ENCODE data around the gene SPRR5. TPM values are rescaled to one million over a fixed set of nuclear protein-coding genes. Genes with fewer than 3 reads are reported as not detected.

The SPRR5 gene
- polyA plus RNA-seq, 3 donors = not detected

DNA sequence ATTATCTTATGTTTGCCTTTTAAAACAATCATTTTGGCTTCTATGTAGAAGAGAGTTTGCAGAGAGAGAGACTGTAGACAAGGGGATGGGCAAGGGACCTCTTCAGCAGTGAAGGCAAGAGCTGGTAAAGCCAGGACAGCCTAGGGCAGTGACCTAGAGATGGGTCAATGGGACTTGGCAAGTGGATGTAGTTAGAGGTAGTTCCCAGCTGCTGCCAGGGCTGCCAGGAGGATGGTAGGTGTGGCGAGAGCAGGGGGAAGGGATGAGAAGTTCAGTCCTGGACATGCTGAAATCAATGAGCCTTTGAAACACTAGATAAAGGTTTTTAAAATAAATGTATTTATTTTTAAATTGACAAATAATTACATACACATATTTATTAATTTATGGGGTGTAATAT, 6.4 kb upstream of the SPRR5 start:
- WGBS, 3 donors = 92 to 100% (median 92%) methylated on average over 1 of the region's 1 CpG
- H3K27ac ChIP-seq (ENCODE audit: low read depth, low read length) = no peak overlapping the region

DNA sequence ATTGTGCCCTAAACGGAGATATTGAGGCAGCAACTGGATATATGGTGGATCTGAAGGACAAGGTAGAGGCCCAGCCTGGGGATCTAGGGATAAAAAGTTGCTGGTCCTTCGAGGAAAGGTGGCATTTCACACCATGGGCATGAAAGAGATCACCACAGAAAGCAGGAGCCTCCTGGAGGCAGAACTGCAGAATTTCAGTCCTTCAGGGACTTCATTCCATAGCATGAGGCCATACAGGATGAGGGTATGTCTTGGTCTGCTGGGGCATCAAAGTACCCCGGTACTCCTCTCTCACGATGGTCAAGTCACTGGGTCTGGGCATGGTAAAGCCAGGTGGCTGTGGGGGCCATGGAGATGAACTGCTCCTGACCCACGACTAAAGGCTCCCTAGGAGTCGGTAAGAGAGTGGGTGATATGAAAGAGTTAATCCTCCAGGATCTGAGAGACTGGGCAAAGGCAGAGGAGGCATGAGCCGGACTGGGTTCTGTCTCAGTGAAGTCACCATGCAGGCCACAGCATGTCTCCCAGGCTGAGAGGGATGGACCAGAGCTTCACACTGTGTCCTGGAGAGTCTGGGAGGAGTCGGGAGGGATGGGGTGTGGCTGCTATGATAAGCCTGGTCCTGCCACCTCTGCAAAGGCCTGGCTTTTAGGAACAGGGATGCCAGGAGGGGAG, 5.8 kb upstream of the SPRR5 start:
- no peak overlapping the region for H3K27ac ChIP-seq (ENCODE audit: low read depth, low read length)
- WGBS, 3 donors = 65 to 69% (median 69%) methylated on average over 8 of the region's 8 CpGs

DNA sequence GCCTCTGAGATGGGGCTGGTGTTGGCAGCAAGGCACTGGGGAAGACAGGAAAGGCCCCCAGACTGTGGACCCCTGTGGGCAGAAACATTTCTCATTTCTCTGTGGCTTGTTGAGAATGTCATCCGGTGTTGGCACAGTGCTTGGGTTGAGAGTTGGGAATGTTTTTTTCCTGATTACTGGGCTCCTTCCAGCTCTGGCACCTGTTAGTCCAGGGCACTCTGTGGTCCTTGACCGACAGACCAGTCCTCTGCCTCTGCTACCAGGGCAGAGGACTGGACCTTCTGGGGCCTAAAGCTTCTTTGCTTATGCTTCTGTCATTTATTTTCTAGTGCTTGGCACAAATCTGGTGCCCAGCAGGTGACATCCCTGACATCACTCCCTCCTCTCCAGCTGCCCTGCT, 4.8 kb upstream of the SPRR5 start:
- no peak overlapping the region for H3K27ac ChIP-seq (ENCODE audit: low read depth, low read length)
- 66 to 89% (median 88%) methylated on average over 2 of the region's 2 CpGs for WGBS, 3 donors

DNA sequence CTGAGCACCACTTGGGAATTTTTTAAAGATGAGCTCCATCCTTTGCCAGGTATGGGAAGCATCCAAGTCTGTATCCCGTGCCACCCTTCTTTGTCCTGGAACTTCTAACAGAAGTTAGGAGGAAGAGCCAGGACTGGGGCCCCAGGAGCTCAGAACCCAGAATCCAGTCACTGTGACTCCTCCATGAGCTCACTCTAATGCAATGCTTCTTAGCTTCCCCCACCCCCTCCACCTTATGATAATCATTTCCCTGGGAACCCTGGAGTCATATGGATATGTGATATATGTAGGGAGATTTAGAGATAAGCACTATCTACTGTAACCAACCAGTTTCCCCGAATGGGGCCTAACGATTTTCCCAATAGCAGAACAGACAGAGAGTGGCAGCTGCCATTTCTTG, 758 bp upstream of the SPRR5 start:
- no peak overlapping the region for H3K27ac ChIP-seq (ENCODE audit: low read depth, low read length)
- 53 to 77% (median 65%) methylated on average over 3 of the region's 3 CpGs for WGBS, 3 donors

DNA sequence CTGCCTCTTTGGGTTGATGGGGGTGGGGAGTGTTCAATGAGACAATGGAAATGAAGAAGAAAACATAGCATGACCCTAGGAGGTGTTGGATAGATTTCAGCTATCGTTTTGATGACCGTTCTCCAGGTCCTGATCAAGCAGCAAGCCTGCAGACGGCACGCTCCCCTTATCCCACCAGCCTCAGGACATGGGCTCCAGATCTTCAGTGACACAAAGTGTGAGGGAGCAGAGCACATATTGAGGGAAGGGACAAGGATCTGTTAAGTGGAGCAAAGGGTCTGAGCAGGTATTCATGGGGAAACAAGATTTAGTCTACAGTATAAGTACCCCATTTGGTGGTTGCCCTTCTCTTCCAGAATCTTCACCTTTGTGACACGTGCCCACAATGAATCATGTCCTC, 4.7 kb downstream of the SPRR5 start:
- no peak overlapping the region for H3K27ac ChIP-seq (ENCODE audit: low read depth, low read length)
- 79 to 84% (median 82%) methylated on average over 5 of the region's 5 CpGs for WGBS, 3 donors

DNA sequence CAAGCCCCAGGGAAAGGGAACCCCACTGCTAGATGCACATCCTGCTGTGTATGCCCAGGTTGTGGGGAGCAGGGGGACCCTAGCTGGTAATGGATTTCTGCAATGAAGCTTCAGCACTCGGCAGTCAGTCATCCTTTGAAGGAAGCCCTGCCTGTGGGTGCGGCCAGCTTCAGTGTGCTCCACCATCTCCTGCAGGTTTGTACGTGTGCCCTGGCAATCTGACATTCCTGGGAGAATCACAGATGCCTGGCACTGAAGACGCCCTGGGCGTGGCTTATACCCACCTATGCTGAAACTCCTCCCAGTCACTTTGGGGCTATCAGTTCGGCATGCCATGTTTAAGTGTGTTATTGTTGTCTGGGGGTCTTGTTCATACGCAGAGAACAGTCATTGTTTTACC, 6.8 kb downstream of the SPRR5 start:
- WGBS, 3 donors = 51 to 77% (median 76%) methylated on average over 7 of the region's 7 CpGs
- no peak overlapping the region for H3K27ac ChIP-seq (ENCODE audit: low read depth, low read length)

DNA sequence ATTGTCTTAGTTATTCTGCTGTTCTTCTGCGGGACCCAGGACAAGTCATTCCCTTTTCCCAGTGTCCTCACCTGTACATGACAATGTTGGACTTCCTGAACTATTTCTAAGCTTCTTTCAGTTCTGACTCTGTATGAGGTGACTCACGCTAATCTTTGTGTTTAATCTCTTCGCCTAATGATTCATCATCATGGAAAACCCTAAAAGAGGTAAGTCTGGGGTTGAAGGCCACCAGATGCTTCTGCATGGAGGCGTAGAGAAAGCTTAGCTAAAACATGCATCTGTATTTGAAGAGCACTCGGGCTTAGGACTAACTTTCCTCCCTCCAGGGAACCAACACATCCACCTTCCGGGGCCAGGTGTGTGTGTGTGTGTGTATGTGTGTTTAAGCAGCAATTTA, 7.4 kb downstream of the SPRR5 start:
- WGBS, 3 donors = 71 to 80% (median 80%) methylated on average over 6 of the region's 6 CpGs
- no peak overlapping the region for H3K27ac ChIP-seq (ENCODE audit: low read depth, low read length)

DNA sequence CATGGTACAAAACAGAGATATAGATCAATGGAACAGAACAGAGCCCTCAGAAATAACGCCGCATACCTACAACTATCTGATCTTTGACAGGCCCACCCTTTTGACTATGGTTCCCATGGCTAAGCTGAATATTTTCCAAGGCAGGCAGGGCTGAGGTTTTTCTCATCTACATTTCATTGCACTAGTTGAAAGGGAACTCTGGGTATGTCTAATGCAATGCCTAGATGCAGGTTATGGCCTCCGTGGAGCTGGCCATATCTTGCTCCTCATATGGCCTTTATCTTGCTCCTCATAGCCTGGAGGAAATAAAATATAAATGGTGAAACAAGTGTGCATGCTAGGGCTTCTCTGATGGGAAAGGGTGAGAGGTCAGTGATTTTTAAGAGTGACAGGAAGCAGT, 10.6 kb downstream of the SPRR5 start:
- 87 to 92% (median 88%) methylated on average over 3 of the region's 3 CpGs for WGBS, 3 donors
- H3K27ac ChIP-seq (ENCODE audit: low read depth, low read length) = no peak overlapping the region

DNA sequence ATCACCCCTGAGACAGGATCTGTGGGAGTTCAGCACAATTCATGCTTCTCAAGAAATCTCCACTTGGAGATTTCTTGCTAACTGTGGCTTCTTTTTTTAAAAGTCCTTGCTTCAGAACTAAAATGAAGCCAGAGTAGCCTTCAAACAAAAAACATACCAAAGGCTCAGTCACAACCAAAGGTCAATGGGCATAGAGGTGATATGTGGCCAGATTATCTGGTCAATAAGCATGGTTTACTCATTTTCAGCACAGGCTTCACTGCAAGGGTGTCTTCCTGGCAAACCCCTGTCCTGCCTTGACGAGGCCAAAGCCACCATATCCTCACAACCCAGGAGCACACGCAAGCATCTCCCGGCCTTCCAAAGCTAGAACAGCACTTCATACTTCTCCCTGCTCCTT, 12.3 kb downstream of the SPRR5 start:
- H3K27ac ChIP-seq (ENCODE audit: low read depth, low read length) = no peak overlapping the region
- 77 to 87% (median 84%) methylated on average over 3 of the region's 3 CpGs for WGBS, 3 donors

DNA sequence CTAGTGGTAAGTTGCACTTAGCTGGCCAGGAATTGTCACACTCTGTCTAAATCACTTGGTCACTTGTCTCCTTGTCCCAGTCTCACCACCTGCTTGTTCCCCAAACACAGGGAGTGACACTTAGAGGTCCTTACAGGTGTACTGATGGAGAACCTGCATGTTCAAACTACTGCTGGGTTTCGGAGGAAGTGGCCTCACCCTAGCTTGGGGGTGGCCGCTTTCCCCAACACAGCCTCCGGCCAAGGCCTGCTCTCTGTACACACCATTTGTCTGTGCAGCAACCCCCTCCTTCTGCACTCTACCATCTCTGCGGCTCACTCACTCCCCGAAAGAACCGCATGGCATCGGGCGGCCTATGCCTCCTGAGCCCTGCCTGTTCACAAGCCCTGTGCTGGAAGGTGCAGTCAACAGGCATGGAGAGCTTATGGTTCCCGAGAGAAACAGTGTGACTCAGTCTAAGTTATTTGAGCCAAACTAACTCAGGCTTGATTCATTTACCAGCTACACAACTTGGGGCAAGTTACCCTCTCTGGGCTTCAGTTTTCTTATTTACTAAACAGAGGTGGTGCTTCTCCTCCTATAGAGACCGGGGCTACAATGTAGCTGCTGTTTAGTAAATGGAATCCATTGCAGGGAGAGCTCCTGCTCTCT, 12.9 kb downstream of the SPRR5 start:
- H3K27ac ChIP-seq (ENCODE audit: low read depth, low read length) = no peak overlapping the region
- 89 to 92% (median 92%) methylated on average over 10 of the region's 10 CpGs for WGBS, 3 donors

DNA sequence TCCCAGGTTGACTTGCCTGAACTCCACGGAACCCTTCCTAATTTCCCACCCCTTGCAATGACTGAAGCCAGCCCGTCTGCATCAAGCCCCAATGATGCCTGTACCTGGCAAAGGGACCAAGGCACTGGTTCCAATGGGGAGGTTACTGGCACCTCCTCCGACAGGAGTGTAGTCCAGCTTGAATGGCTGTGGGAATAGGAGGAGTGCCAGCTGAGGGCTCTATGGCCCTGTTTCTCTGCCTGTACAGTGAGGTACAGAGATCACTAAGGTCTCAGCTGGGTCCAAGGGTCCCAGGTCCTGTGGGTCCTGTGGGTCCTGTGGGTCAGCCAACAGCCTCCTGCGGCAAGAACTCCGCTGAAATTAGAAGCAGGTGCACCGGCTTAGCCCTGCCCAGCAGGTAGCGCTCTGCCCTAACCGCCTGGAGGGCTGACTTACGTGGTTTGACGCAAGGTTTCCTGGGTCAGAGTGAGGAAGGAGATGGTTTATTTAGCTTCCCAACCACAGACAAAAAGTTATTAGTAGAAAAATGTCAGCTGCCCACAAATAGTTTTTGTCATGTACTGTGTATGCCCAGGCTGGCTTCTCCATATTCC, 13.5 kb downstream of the SPRR5 start:
- 43 to 71% (median 69%) methylated on average over 10 of the region's 10 CpGs for WGBS, 3 donors

DNA sequence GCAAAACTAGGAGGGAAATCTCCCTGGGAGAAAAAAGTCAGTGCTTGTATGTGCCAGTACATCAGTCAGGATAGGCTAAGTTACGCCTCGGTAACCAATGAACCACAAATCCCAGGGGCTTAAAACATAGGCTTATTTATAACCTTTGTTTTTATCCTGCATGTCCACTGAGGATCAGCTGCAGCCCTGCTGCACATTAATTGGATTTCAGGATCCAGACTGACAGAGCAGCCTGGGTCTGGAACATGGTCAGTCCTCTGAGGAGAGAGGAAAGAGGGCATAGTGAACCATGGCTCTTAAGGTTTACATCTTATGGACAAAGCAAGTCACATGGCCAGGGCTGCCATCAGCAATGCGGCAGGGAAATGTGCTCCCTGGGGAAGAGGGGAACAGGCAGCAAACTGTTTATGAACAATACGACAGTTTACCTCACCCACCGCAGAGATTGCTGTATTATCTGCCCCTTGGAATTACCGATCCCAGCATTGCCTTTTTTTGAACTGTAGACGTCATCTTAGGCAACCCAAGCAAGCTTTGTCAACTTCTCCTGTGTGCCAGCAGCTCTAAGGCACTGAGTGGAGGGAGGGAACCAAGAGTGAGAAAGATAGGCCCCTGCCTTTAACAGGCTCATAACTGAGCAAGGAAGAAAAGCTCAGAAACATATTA, 14.4 kb downstream of the SPRR5 start:
- no peak overlapping the region for H3K27ac ChIP-seq (ENCODE audit: low read depth, low read length)
- WGBS, 3 donors = 73 to 84% (median 82%) methylated on average over 7 of the region's 7 CpGs

More for the DNA sequence above, 13.5 kb downstream of the SPRR5 start:
- no peak overlapping the region for H3K27ac ChIP-seq (ENCODE audit: low read depth, low read length)

DNA sequence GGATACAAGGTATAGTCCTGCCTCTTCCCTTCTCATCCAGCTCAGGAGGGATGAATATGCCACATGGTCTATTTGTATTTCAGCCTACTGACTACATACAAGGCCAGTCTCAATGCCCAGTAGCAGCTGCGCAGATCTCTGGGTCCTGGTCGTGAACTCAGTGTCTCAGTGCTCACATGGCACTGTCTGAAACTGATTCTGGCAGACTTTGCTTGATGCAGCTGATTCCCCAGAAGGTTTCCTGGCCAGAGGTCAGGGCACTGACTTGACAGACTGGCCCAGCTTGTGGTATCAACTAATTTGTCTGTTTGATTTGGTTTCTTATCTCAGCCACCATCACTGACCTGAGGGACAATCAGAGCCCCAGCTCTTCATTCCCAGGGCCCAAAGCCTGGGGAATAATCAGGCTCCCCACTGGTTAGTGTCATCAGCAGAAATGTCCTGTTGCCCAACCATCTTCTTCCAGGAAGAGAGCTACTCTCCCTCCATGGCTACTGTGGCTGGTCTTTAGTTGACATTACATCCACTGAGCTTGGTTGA, 15.9 kb downstream of the SPRR5 start:
- H3K27ac ChIP-seq (ENCODE audit: low read depth, low read length) = no peak overlapping the region
- WGBS, 3 donors = 70 to 77% (median 76%) methylated on average over 2 of the region's 2 CpGs

DNA sequence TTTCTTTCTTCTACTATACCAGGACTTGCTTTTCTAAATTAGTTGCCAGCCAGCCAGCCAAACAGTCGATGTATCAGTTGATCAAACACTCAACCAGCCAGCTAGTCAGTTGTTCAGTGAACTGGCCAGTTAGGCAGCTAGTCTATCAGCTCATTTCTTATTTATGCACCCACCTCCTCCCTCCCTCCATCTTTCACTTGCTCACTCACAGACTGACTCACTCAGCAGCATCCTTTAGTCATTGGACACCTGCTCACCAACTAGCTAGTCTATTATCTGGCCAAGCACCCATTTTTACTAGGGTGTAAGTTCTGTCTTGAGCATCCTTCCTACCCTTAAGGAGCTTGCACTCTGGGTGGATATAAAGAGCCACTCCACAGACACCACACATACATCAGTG, 17.5 kb downstream of the SPRR5 start:
- WGBS, 3 donors = 56 to 81% (median 64%) methylated on average over 1 of the region's 1 CpG
- H3K27ac ChIP-seq (ENCODE audit: low read depth, low read length) = no peak overlapping the region

DNA sequence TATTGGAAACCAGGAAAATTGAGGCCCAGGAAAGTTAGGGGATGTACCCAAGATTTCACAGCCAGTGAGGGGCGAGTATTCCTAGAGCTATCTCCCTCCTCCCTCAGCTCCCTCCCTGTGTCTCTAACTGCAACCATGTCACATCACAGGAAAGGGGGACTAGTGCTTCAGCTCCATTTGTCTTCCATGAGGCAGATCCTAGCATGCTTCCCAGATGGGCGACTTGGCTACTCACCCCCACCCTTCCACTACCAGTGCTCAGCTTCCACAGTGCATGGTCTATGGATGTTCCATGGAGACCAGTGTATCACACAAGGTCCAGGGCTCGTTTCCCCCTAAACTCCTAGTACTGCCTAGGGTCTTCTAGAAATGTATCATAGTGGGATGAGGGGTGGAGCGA, 18.8 kb downstream of the SPRR5 start:
- no peak overlapping the region for H3K27ac ChIP-seq (ENCODE audit: low read depth, low read length)
- WGBS, 3 donors = 65 to 76% (median 69%) methylated on average over 4 of the region's 4 CpGs

DNA sequence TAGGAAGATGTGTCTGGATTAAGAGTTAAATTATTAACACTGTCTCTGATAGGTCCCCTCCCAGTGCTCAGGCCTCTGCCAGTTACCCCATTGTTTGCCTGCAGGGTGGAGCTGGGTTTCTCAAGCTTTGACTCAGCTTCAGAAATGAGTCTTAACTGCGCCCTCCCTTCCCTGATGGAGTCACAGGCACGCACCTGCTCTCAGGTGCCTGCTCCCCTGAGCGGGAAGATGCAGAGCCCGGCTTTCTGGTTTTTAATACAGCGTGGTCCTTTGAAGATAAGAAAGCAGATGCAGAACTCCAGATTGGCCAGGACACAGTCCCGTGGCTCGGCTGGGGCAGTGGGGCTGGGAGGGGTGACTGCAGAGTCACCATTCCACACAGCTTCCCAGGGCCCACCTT, 20.2 kb downstream of the SPRR5 start:
- WGBS, 3 donors = 37 to 74% (median 65%) methylated on average over 7 of the region's 7 CpGs

DNA sequence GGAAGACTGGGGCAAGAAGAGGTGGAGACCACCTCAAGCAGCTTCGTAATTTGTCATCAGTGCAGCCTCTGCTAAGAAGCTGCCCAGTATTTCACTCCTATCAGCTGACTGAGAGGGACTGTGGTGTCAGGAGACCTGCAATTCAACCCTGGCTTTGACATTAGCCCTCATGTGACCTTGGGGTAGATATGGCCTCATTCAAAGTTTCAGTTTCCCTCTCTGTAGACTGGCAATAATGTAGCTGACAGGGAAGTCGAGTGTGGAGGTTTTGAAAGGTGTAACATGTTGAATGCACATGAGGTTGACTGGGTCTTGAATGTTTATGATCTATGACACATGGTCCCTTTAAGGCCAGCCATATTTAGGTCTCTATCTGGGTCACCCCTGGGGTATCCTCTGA, 21.2 kb downstream of the SPRR5 start:
- WGBS, 3 donors = 57 to 68% (median 59%) methylated on average over 2 of the region's 2 CpGs
- no peak overlapping the region for H3K27ac ChIP-seq (ENCODE audit: low read depth, low read length)

More for the DNA sequence above, 20.2 kb downstream of the SPRR5 start:
- no peak overlapping the region for H3K27ac ChIP-seq (ENCODE audit: low read depth, low read length)

DNA sequence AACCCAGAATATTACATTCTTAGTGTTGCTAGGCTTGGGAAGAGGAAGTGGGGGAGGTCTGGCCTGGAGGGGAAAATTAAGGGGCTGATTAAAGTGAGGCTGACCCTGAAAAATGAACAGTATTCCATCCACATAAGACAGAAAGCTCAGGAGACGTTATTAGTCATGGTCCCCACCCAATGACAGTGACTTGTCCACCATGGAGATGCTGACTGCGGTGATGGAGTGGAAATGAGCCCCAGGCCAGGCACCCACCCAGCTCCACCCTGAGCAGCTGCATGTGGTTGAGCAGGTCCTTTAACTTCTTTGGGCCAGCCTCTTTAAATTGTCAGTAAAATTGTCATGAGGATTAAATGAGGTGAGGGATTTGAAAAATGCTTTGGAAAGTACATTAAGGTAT, 22.0 kb downstream of the SPRR5 start:
- no peak overlapping the region for H3K27ac ChIP-seq (ENCODE audit: low read depth, low read length)
- WGBS, 3 donors = 74 to 88% (median 76%) methylated on average over 2 of the region's 2 CpGs

DNA sequence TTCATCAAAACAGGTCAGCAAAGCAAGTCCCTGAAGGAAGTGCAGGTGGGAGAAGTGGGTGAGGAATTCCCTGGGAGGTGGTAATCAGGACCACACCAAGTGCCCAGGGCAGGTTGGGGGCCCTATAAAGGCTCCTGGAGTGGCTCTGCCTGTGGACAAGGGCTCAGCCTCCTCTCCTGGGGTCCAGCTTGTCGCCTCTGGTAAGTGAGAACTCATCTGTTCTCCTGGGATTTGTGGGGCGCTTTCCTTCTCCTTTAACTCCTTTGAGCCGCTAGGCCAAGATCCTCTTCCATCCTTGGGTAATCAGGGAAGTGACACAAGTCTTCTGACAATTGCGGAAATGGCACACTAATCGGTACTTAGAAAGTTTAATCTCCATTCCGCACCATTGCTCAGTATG, 23.5 kb downstream of the SPRR5 start, which contains the start of gene SPRR4:
Gene SPRR4 (plus strand): TSS at position 154 of the 400 bp plus-strand sequence. CDS start 1,243 bp downstream, outside the sequence.
- WGBS, 3 donors = 85 to 90% (median 88%) methylated on average over 6 of the region's 6 CpGs
- no peak within 1 kb of the TSS for H3K27ac ChIP-seq (ENCODE audit: low read depth, low read length)
